ENCODE data around the gene ARHGEF19. TPM values are rescaled to one million over a fixed set of nuclear protein-coding genes. Genes with fewer than 3 reads are reported as not detected.

The ARHGEF19 gene
- total and polyA plus RNA-seq, 9 of the 15 experiments (the other 6 are each of a cell fraction or from before 2014, with no cell fraction given) = 0.73 to 21.0 (median 5.2) TPM

GRCh38 chr1:16235347-16235746 is 22.9 kb upstream of the ARHGEF19 start:
- FAIRE-seq (no peak), DNase-seq (ENCODE audit: extremely low read depth in 1 of 4, low spot score in 3 of 4) (no peak), ATAC-seq (no peak)
- H3K79me2 ChIP-seq (ENCODE audit: control insufficient read depth, insufficient read depth, low read length) = peaks cover 12% of the 10 kb centered on the region
- TF ChIP-seq KDM1A (IDR thresholded peaks at IDR 0.05) (peak; percentile 12 to 71; a peak in 2 of 4 replicates), SIX5 (IDR thresholded peaks at IDR 0.05; ENCODE audit: borderline replicate concordance in 1 of 2, insufficient read depth in 1 of 2, low read depth in 1 of 2, low read length in 2 of 2) (no peak), HDAC2 (IDR thresholded peaks at IDR 0.05) (peak; percentile 27; the same call in 1 of the 2 replicates), HDGF (IDR thresholded peaks at IDR 0.05) (peak; percentile 51; the same call in 1 of the 2 replicates), HDAC1 (IDR thresholded peaks at IDR 0.05) (0 out of 4 replicates have a peak, but pooled peaks of 1 of the 2 experiments have one; percentile 17), SMARCA5 (IDR thresholded peaks at IDR 0.05) (peak; percentile 26; the same call in 1 of the 2 replicates), BCOR (IDR thresholded peaks at IDR 0.05) (peak; percentile 85)
- TF ChIP-seq, protein P1, sequence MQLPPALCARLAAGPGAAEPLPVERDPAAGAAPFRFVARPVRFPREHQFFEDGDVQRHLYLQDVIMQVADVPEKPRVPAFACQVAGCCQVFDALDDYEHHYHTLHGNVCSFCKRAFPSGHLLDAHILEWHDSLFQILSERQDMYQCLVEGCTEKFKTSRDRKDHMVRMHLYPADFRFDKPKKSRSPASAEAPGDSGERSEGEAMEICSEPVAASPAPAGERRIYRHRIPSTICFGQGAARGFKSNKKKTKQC (CRISPR knock-in tag; IDR thresholded peaks at IDR 0.05) = no peak
- TF ChIP-seq, protein P2, sequence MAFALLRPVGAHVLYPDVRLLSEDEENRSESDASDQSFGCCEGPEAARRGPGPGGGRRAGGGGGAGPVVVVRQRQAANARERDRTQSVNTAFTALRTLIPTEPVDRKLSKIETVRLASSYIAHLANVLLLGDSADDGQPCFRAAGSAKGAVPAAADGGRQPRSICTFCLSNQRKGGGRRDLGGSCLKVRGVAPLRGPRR (CRISPR knock-in tag; IDR thresholded peaks at IDR 0.05) = no peak
- BruUV-seq (replicated peaks) = no TSS peak
- H2AFZ ChIP-seq (ENCODE audit: low read depth, low read length) = no peak overlapping the region
- H3K9ac ChIP-seq (ENCODE audit: insufficient read depth in 1 of 2, low read depth in 2 of 2, low read length in 2 of 2) = no peak overlapping the region
- no peaks in the 10 kb centered on the region for H4K20me1 ChIP-seq (replicated peaks; ENCODE audit: control insufficient read depth, insufficient read depth, low read length)
- 83% methylated on average over 1 of the region's 2 CpGs for WGBS (ENCODE audit: insufficient coverage, low coverage, missing lambda C conversion rate)
- in situ Hi-C loops (cut with MboI) = no loop called here
- peaks cover 41 to 43% of the 10 kb centered on the region in 2 experiments; a peak in 4 of 5 replicates for H3K4me1 ChIP-seq (replicated peaks in 1 of 2; ENCODE audit: control insufficient read depth in 2 of 2, insufficient read depth in 2 of 2, low read length in 2 of 2)
- peaks cover 8% of the 10 kb centered on the region for H3K9me1 ChIP-seq (ENCODE audit: control insufficient read depth, insufficient read depth, low read length)
- intact Hi-C loops (cut with micrococcal nuclease) = no loop called here
- peaks cover 18% of the 10 kb centered on the region; the same call in 2 of the 3 replicates for H3K36me3 ChIP-seq (ENCODE audit: control insufficient read depth, insufficient read depth, low read length)
- H3K27ac ChIP-seq (ENCODE audit: extremely low read depth, low read depth, low read length) = no peak overlapping the region
- 0 out of 2 replicates have a peak, but pooled peaks cover 3% of the 10 kb centered on the region for H3K9me3 ChIP-seq (replicated peaks; ENCODE audit: control insufficient read depth, insufficient read depth, low read depth, low read length)
- ChIA-PET POLR2A (interaction anchor here (0.7 to 2.1 kb wide), 5 partner anchors 9 to 1442 kb away, joined by 3 to 5 read pairs (median 4); no protein-coding TSS in a partner anchor), CTCF (ENCODE audit: low intra/inter-chr PET ratio) (no interaction called here)
- no peak overlapping the region for H3K4me3 ChIP-seq
- no peaks in the 10 kb centered on the region for H3K27me3 ChIP-seq (ENCODE audit: control insufficient read depth in 2 of 2, insufficient read depth in 2 of 2, low read length in 2 of 2)
- H3K4me2 ChIP-seq (ENCODE audit: insufficient read depth, low read length) = peak overlapping the region; percentile 33; the same call in 1 of the 2 replicates

Measured in K562 (cell line).